ENCODE measurements around the gene TBX20. TPM values are rescaled to one million over a fixed set of nuclear protein-coding genes. Genes with fewer than 3 reads are reported as not detected.

The TBX20 gene
- total and polyA plus RNA-seq, 2 of the 8 experiments (the other 6 are each of a cell fraction or from before 2014, with no cell fraction given) = 0.08 to 0.26 TPM

GRCh38 chr7:35249537-35249907, 4.4 kb downstream of the TBX20 start (continued):
- no peak for TF ChIP-seq CHD7 (IDR thresholded peaks at IDR 0.05; ENCODE audit: insufficient replicate concordance, low read length)
- no peak for TF ChIP-seq TEAD4 (IDR thresholded peaks at IDR 0.05; ENCODE audit: low read depth, low read length)
- 0 out of 2 replicates have a peak, but pooled peaks have one; percentile 2 for TF ChIP-seq EGR1 (IDR thresholded peaks at IDR 0.05; ENCODE audit: borderline replicate concordance, low read depth, low read length)
- TF ChIP-seq MAFK (IDR thresholded peaks at IDR 0.05; ENCODE audit: low read depth, low read length) = no peak
- TF ChIP-seq GABPA (IDR thresholded peaks at IDR 0.05; ENCODE audit: borderline replicate concordance, insufficient read depth, low read length) = no peak
- TF ChIP-seq FOSL1 (IDR thresholded peaks at IDR 0.05; ENCODE audit: insufficient read depth, low read depth, low read length) = peak; percentile 81; the same call in 1 of the 2 replicates

All from H1 (cell line).